HepG2 (cell line): ENCODE data around the gene CCL17. TPM values are rescaled to one million over a fixed set of nuclear protein-coding genes. Genes with fewer than 3 reads are reported as not detected.

Source experiments
- BCLAF1 ChIP-seq: fragments of 450-650 bp; IDR thresholded peaks from 2 replicates; pipeline ENCODE4 v1.6.1; 2017; ENCODE audit warnings: mild to moderate bottlenecking
- HOMEZ ChIP-seq: IDR thresholded peaks from 2 replicates; pipeline ENCODE4 v1.6.1; 2016; ENCODE audit warnings: low read depth
- KAT8 ChIP-seq: IDR thresholded peaks from 2 replicates; pipeline ENCODE4 v1.6.1; 2016; ENCODE audit warnings: missing genetic modification reagents, missing compliant biosample characterization
- KDM3A ChIP-seq: IDR thresholded peaks from 2 replicates; pipeline ENCODE4 v1.6.1; 2018; ENCODE audit warnings: low read depth, missing compliant biosample characterization
- KDM4B ChIP-seq: sonication (generic); formaldehyde crosslinking; IDR thresholded peaks from 2 replicates; pipeline ENCODE4 v1.4.0; 2020; ENCODE audit warnings: missing genetic modification reagents
- KLF16 ChIP-seq, 2 experiments: sonication (generic) in 1 of 2; formaldehyde crosslinking in 1 of 2; IDR thresholded peaks; 2 replicates each; pipeline versions ENCODE4 v1.6.1 to v1.8.0; 2016 to 2023; ENCODE audit warnings: missing genetic modification reagents in 2 of 2, missing compliant biosample characterization in 1 of 2
- MAZ ChIP-seq, 2 experiments: sonication (generic) in 1 of 2; formaldehyde crosslinking in 1 of 2; IDR thresholded peaks; 2 replicates each; pipeline versions ENCODE4 v1.5.0 to v1.6.1; 2012 to 2020; ENCODE audit warnings: low read depth in 2 of 2, mild to moderate bottlenecking in 2 of 2, borderline replicate concordance in 1 of 2, improper control_type of control experiment in 1 of 2, low read length in 1 of 2, missing genetic modification reagents in 1 of 2, moderate library complexity in 1 of 2
- MEF2D ChIP-seq: sonication (generic); formaldehyde crosslinking; IDR thresholded peaks from 2 replicates; pipeline ENCODE4 v1.5.1; 2020; ENCODE audit warnings: mild to moderate bottlenecking, missing genetic modification reagents
- MEIS1 ChIP-seq: sonication (generic); formaldehyde crosslinking; IDR thresholded peaks from 2 replicates; pipeline ENCODE4 v1.9.0; 2021; ENCODE audit warnings: mild to moderate bottlenecking, missing genetic modification reagents, moderate library complexity, borderline replicate concordance
- NFE2L2 ChIP-seq: fragments of 150-350 bp; IDR thresholded peaks from 2 replicates; pipeline ENCODE4 v1.6.1; 2014; ENCODE audit warnings: low read length
- PHF20 ChIP-seq: sonication (generic); formaldehyde crosslinking; IDR thresholded peaks from 2 replicates; pipeline ENCODE4 v1.5.0; 2020; ENCODE audit warnings: mild to moderate bottlenecking, missing genetic modification reagents
- REL ChIP-seq: sonication (generic); formaldehyde crosslinking; conservative IDR thresholded peaks from 2 replicates; pipeline ENCODE4 v1.8.0; 2022; ENCODE audit warnings: mild to moderate bottlenecking, missing genetic modification reagents, moderate library complexity
- TIGD3 ChIP-seq: sonication (generic); formaldehyde crosslinking; IDR thresholded peaks from 2 replicates; pipeline ENCODE4 v1.5.1; 2020; ENCODE audit warnings: mild to moderate bottlenecking, missing genetic modification reagents, borderline replicate concordance
- ZFX ChIP-seq: sonication (generic); formaldehyde crosslinking; IDR thresholded peaks from 2 replicates; pipeline ENCODE4 v1.4.0; 2020; ENCODE audit warnings: mild to moderate bottlenecking, low read depth, missing genetic modification reagents, moderate library complexity
- ZNF235 ChIP-seq: sonication (generic); formaldehyde crosslinking; IDR thresholded peaks from 2 replicates; pipeline ENCODE4 v1.8.1; 2023; ENCODE audit warnings: mild to moderate bottlenecking, missing genetic modification reagents, borderline replicate concordance
- ZNF432 ChIP-seq: sonication (generic); formaldehyde crosslinking; IDR thresholded peaks from 2 replicates; pipeline ENCODE4 v1.5.0; 2020; ENCODE audit warnings: missing genetic modification reagents, mild to moderate bottlenecking, borderline replicate concordance
- ZNF510 ChIP-seq: sonication (generic); formaldehyde crosslinking; IDR thresholded peaks from 2 replicates; pipeline ENCODE4 v1.4.0; 2020; ENCODE audit warnings: low read depth, mild to moderate bottlenecking, missing genetic modification reagents
- ZNF558 ChIP-seq: sonication (generic); formaldehyde crosslinking; IDR thresholded peaks from 2 replicates; pipeline ENCODE4 v1.9.0; 2022; ENCODE audit warnings: mild to moderate bottlenecking, missing genetic modification reagents, borderline replicate concordance
- ZNF574 ChIP-seq: sonication (generic); formaldehyde crosslinking; IDR thresholded peaks from 2 replicates; pipeline ENCODE4 v1.4.0; 2020; ENCODE audit warnings: missing genetic modification reagents
- ZSCAN20 ChIP-seq: sonication (generic); formaldehyde crosslinking; IDR thresholded peaks from 2 replicates; pipeline ENCODE4 v1.4.0; 2020; ENCODE audit warnings: missing genetic modification reagents, mild to moderate bottlenecking, borderline replicate concordance
- polyA plus RNA-seq, 8 experiments: library from polyadenylated mRNA; depleted of rRNA in 3 of 8; stranded (reverse) in 7 of 8; unstranded in 1 of 8; fragments of >200 nt; fragmentation: Illumina TruSeq in 4 of 8; extraction: Trizol in 4 of 8; gene quantifications; 2 replicates each; pipeline versions ENCODE4 v1.2.1 to v1.2.3, GENCODE V29; 2011 to 2016; ENCODE audit warnings: low read depth in 4 of 8, missing spikeins in 1 of 8, mixed read lengths in 1 of 8; ENCODE audit not compliant: insufficient read depth in 1 of 8
- total RNA-seq, 5 experiments: library from RNA; depleted of rRNA; stranded (reverse); fragments of >200 nt; fragmentation: Illumina TruSeq; extraction: Trizol; gene quantifications; 2 replicates each; pipeline ENCODE4 v1.2.3, GENCODE V29; 2016; ENCODE audit warnings: low read depth in 1 of 5

Gene CCL17
- total and polyA plus RNA-seq, 2 of the 13 experiments (the other 11 are each of a cell fraction or from before 2014, with no cell fraction given): not detected

- TF ChIP-seq ZNF510: no peak
- no peak for TF ChIP-seq ZNF235 (CRISPR knock-in tag)
- no peak for TF ChIP-seq ZNF432 (CRISPR knock-in tag)
- peak; percentile 80 to 91; a peak in 2 of 4 replicates for TF ChIP-seq KLF16 (CRISPR knock-in tag; IDR thresholded peaks at IDR 0.05)
- peak; percentile 95; the same call in 1 of the 2 replicates for TF ChIP-seq KDM4B (CRISPR knock-in tag)
- TF ChIP-seq ZNF558 (CRISPR knock-in tag): no peak
- no peak; the same call in 1 of the 2 replicates for TF ChIP-seq MEF2D (CRISPR knock-in tag)
- no peak for TF ChIP-seq NFE2L2
- TF ChIP-seq BCLAF1: no peak
- no peak; the same call in 1 of the 2 replicates for TF ChIP-seq TIGD3
- TF ChIP-seq PHF20 (CRISPR knock-in tag): peak; percentile 32; the same call in 1 of the 2 replicates
- TF ChIP-seq ZNF574: peak; percentile 83
- peak; percentile 97 for TF ChIP-seq REL
- TF ChIP-seq HOMEZ (CRISPR knock-in tag): no peak; the same call in none of the 2 replicates
- peak; percentile 74 for TF ChIP-seq ZFX
- TF ChIP-seq KDM3A (CRISPR knock-in tag): peak; percentile 74
- no peak for TF ChIP-seq ZSCAN20 (CRISPR knock-in tag)
- peak; percentile 85 for TF ChIP-seq MEIS1 (CRISPR knock-in tag)
- peak; percentile 77 for TF ChIP-seq KAT8
- TF ChIP-seq MAZ (IDR thresholded peaks at IDR 0.05; ENCODE audit: borderline replicate concordance, low read depth, low read length): peak; percentile 99
- peak; percentile 91 for TF ChIP-seq MAZ (CRISPR knock-in tag; IDR thresholded peaks at IDR 0.05; ENCODE audit: low read depth)
Observed at GRCh38 chr16:57372372-57373116, 32.0 kb upstream of the CCL17 start, which contains the start of gene CX3CL1 (continued).
